SU-DHL-6 (cell line): ENCODE measurements around the gene QKI.

Experiments used
- H2AFZ ChIP-seq: fragments of 200-600 bp; sonication (generic); 2 replicates; pipeline ENCODE4 v1.6.1; 2014; ENCODE audit warnings: low read depth, mild to moderate bottlenecking, moderate library complexity, mixed read lengths, antibody characterized with exemption, low read length; ENCODE audit not compliant: severe bottlenecking
- H3F3A ChIP-seq: fragments of 200-600 bp; shearing (Covaris generic); 2 replicates; pipeline ENCODE4 v1.6.0; 2016; ENCODE audit warnings: antibody characterized with exemption, mild to moderate bottlenecking; ENCODE audit not compliant: insufficient read depth
- H3K27ac ChIP-seq: fragments of 200-600 bp; sonication (generic); 2 replicates; pipeline ENCODE4 v1.5.1; 2016; ENCODE audit warnings: low read depth, mild to moderate bottlenecking, low read length, moderate library complexity, mixed read lengths
- H3K27me3 ChIP-seq: fragments of 200-600 bp; sonication (generic), shearing (Covaris generic); 2 replicates; pipeline ENCODE4 v1.6.0; 2014; ENCODE audit warnings: mild to moderate bottlenecking, low read length
- H3K36me3 ChIP-seq: fragments of 200-600 bp; sonication (generic); 2 replicates; pipeline ENCODE4 v1.6.1; 2014; ENCODE audit warnings: mild to moderate bottlenecking, low read length, mixed read lengths
- H3K4me2 ChIP-seq: fragments of 300-600, 200-600 bp; shearing (Covaris generic), sonication (generic); 2 replicates; pipeline ENCODE4 v1.6.0; 2014; ENCODE audit warnings: low read length, low read depth, mild to moderate bottlenecking; ENCODE audit not compliant: poor library complexity, severe bottlenecking
- H3K4me3 ChIP-seq: fragments of 200-600 bp; sonication (generic); 2 replicates; pipeline ENCODE4 v1.5.1; 2014; ENCODE audit warnings: antibody characterized with exemption, low read length, mild to moderate bottlenecking, mixed read lengths; ENCODE audit not compliant: insufficient read depth, poor library complexity, severe bottlenecking
- H3K79me2 ChIP-seq: fragments of 200-600 bp; sonication (generic); 2 replicates; pipeline ENCODE4 v1.6.1; 2014; ENCODE audit warnings: mild to moderate bottlenecking, low read length, moderate library complexity; ENCODE audit not compliant: insufficient read depth
- H3K9ac ChIP-seq: fragments of 200-600 bp; sonication (generic); 2 replicates; pipeline ENCODE4 v1.7.0; 2014; ENCODE audit warnings: mild to moderate bottlenecking, low read length
- H3K9me2 ChIP-seq: fragments of 200-600 bp; sonication (generic); replicated peaks from 2 replicates; pipeline ENCODE4 v1.6.1; 2014; ENCODE audit warnings: low read length; ENCODE audit not compliant: insufficient read depth
- H3K9me3 ChIP-seq: fragments of 200-600 bp; sonication (generic); 2 replicates; pipeline ENCODE4 v1.6.1; 2014; ENCODE audit warnings: low read length, mixed read lengths; ENCODE audit not compliant: insufficient read depth
- H4K20me1 ChIP-seq: fragments of 200-600 bp; sonication (generic); 2 replicates; pipeline ENCODE4 v1.6.1; 2014; ENCODE audit warnings: low read depth, mild to moderate bottlenecking, antibody characterized with exemption, low read length, moderate library complexity, mixed read lengths
- EZH2phosphoT487 ChIP-seq: fragments of 200-600 bp; sonication (generic), shearing (Covaris generic); conservative IDR thresholded peaks from 2 replicates; pipeline ENCODE4 v1.6.1; 2018; ENCODE audit warnings: mild to moderate bottlenecking, antibody characterized with exemption, low read length, moderate library complexity, mixed read lengths
- TF ChIP-seq, protein P1 (sequence below): fragments of 200-600 bp; sonication (generic); IDR thresholded peaks from one replicate; pipeline ENCODE4 v1.5.1; 2017; ENCODE audit warnings: antibody characterized with exemption, mild to moderate bottlenecking, low read length, moderate library complexity; ENCODE audit not compliant: insufficient read depth, poor library complexity, severe bottlenecking

Gene QKI

DNA sequence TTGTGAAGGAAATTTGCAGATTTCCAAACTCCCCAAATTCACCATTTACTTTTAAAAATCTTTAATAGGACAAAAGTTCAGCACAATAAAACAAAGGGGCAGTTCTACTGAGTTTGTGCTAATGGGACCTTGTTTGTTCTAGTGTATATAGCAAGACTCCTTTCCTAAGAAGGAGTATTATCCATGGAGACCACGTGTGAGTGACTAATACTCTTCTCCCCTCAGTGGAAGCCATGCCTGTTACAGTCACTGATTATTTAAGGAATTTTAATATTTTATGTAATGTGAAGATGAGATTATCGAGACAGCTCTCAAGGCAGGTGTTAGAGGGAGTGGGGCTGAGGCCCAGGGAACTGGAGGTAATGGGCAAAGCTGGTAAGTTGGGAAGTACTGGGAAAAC, 16.4 kb upstream of the QKI start:
- H3K79me2 ChIP-seq: no peaks in the 10 kb centered on the region
- H3K27me3 ChIP-seq: no peaks in the 10 kb centered on the region
- TF ChIP-seq, protein P1, sequence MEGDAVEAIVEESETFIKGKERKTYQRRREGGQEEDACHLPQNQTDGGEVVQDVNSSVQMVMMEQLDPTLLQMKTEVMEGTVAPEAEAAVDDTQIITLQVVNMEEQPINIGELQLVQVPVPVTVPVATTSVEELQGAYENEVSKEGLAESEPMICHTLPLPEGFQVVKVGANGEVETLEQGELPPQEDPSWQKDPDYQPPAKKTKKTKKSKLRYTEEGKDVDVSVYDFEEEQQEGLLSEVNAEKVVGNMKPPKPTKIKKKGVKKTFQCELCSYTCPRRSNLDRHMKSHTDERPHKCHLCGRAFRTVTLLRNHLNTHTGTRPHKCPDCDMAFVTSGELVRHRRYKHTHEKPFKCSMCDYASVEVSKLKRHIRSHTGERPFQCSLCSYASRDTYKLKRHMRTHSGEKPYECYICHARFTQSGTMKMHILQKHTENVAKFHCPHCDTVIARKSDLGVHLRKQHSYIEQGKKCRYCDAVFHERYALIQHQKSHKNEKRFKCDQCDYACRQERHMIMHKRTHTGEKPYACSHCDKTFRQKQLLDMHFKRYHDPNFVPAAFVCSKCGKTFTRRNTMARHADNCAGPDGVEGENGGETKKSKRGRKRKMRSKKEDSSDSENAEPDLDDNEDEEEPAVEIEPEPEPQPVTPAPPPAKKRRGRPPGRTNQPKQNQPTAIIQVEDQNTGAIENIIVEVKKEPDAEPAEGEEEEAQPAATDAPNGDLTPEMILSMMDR: no peak
- no peak for TF ChIP-seq EZH2phosphoT487
- H3K9me2 ChIP-seq: no peaks in the 10 kb centered on the region
- no peak overlapping the region for H3K27ac ChIP-seq
- no peaks in the 10 kb centered on the region for H3K9me3 ChIP-seq
- no peaks in the 10 kb centered on the region for H3K36me3 ChIP-seq
- no peaks in the 10 kb centered on the region for H4K20me1 ChIP-seq
- H3K9ac ChIP-seq: no peak overlapping the region
- H3K4me2 ChIP-seq: no peak overlapping the region
- H2AFZ ChIP-seq: no peak overlapping the region
- no peaks in the 10 kb centered on the region for H3F3A ChIP-seq
- no peak overlapping the region for H3K4me3 ChIP-seq

DNA sequence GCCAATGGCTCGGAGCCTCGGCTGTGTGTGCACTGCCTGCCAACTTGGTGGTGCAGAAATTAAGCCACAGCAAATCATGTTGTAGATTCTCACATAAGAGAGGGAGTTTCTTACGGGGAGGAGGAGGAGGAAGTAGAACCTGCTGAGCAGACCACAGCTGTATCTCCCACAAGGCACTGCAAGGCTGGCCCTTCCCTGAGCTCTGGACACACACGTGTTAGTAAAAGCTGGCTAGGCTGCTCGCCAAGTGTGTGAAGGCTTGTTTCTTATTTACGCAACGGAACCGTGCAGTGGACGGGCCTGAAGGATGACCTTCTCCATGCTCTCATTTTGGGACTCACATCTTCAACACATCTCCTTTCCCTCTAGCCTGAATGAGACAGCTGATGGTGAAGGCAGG, 15.7 kb upstream of the QKI start:
- H2AFZ ChIP-seq: no peak overlapping the region
- no peaks in the 10 kb centered on the region for H3K27me3 ChIP-seq
- TF ChIP-seq, protein P1: no peak
- no peak for TF ChIP-seq EZH2phosphoT487
- H3F3A ChIP-seq: no peaks in the 10 kb centered on the region
- H3K9me3 ChIP-seq: no peaks in the 10 kb centered on the region
- H3K9ac ChIP-seq: no peak overlapping the region
- no peak overlapping the region for H3K4me2 ChIP-seq
- no peaks in the 10 kb centered on the region for H3K36me3 ChIP-seq
- H3K27ac ChIP-seq: no peak overlapping the region
- no peaks in the 10 kb centered on the region for H4K20me1 ChIP-seq
- no peak overlapping the region for H3K4me3 ChIP-seq
- no peaks in the 10 kb centered on the region for H3K9me2 ChIP-seq
- H3K79me2 ChIP-seq: no peaks in the 10 kb centered on the region

DNA sequence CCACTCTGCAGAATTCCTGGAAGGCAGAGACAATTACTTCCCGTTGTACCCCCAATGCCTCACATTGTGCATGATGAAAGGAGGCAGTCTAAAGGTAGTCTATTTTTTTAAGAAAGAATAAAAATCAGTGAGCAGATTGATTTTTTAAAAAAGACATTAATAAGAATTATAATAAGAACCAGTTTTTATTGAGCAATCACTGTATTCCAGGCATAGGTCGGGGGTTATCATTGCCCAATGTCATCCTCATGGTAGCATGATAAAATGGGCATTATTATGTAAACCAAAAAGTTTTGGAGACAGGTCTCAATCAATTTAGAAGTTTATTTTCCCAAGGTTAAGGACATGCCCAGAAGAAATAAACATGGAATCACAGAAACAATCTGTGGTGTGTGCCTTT, 14.0 kb upstream of the QKI start:
- no peaks in the 10 kb centered on the region for H3K9me2 ChIP-seq
- no peaks in the 10 kb centered on the region for H3K79me2 ChIP-seq
- H3F3A ChIP-seq: no peaks in the 10 kb centered on the region
- H3K9me3 ChIP-seq: no peaks in the 10 kb centered on the region
- H3K9ac ChIP-seq: no peak overlapping the region
- no peak overlapping the region for H3K27ac ChIP-seq
- TF ChIP-seq, protein P1: no peak
- TF ChIP-seq EZH2phosphoT487: no peak
- H3K27me3 ChIP-seq: no peaks in the 10 kb centered on the region
- H3K4me2 ChIP-seq: no peak overlapping the region
- H3K4me3 ChIP-seq: no peak overlapping the region
- H2AFZ ChIP-seq: no peak overlapping the region
- no peaks in the 10 kb centered on the region for H3K36me3 ChIP-seq
- H4K20me1 ChIP-seq: no peaks in the 10 kb centered on the region
